Measurements from ENCODE around the gene TMEM263.

DNA sequence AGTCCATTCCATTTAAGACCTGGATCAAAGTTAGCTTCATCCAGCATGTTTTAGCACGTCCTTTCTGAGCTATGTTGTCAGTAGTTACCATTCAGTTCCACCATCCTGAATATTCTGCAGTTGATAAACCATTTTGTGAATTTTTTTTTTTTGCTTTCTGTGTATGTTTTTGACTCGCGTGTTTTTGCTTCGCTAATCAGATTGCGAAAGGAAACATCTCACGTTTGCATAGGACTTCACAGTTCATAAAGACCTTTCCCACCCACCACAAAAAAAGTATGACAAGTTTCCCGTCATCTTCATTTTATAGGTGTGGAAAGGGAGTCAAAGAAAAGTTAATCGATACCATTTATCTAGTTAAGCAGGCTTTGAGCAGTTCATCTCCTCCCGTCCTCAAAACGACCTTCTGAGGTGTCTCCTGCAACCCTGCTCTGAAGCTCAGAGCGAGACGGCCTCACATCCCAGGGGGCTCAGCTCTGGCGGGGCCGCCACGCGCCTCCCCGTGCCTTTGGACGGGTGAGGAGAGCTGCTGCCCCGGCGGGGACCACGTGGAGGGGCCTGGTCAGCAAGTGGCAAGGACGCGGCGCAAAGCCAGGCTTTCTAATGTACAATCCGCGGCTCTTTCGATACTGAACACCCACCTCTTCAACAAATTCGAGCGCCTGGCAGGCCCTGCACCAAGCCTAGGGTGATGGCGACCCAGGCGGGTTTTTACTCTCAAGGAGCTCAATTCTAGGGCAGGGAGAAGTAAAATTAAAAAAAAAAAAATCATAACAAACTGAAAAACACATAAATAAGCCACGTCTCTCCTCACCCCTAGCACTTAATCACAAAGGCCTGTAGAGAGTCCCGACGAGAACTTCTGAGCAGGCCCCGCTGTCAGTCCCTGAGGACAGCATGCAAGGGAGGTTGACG lies 988 bp upstream of the TMEM263 start:
- TF ChIP-seq, protein P1, sequence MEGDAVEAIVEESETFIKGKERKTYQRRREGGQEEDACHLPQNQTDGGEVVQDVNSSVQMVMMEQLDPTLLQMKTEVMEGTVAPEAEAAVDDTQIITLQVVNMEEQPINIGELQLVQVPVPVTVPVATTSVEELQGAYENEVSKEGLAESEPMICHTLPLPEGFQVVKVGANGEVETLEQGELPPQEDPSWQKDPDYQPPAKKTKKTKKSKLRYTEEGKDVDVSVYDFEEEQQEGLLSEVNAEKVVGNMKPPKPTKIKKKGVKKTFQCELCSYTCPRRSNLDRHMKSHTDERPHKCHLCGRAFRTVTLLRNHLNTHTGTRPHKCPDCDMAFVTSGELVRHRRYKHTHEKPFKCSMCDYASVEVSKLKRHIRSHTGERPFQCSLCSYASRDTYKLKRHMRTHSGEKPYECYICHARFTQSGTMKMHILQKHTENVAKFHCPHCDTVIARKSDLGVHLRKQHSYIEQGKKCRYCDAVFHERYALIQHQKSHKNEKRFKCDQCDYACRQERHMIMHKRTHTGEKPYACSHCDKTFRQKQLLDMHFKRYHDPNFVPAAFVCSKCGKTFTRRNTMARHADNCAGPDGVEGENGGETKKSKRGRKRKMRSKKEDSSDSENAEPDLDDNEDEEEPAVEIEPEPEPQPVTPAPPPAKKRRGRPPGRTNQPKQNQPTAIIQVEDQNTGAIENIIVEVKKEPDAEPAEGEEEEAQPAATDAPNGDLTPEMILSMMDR (IDR thresholded peaks at IDR 0.05), result no peak
- TF ChIP-seq POLR2A (IDR thresholded peaks at IDR 0.05), result no peak
